ENCODE data around the gene SLC50A1.
A peak's percentile ranks its signal among the peaks of the same experiment; 100 is the strongest.
"Not testable (repeated sequence)": the region's sequence is repeated elsewhere in the genome, so short reads cannot be mapped to it uniquely, and the experiment has no call there.

The SLC50A1 gene

DNA sequence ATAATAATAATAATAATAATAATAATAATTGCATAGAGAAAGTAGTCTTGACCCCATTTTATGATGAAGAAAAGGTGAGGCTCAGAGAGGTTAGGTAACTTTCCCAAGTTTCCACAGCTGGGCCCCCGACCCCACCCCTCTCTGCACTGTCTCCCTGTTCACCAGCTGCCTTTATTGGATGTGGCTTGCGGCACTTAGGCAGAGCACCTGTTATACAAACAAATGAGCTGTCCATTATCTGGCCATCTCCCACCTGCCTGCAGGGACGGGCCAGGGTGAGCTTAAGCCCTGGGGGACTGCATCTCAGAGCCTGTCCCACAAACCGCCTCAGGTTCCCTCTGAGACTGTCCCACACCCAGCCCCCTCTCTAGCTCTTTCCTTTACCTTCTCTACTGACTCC lies 18.0 kb upstream of the SLC50A1 start:
- DNase-seq: no peak

DNA sequence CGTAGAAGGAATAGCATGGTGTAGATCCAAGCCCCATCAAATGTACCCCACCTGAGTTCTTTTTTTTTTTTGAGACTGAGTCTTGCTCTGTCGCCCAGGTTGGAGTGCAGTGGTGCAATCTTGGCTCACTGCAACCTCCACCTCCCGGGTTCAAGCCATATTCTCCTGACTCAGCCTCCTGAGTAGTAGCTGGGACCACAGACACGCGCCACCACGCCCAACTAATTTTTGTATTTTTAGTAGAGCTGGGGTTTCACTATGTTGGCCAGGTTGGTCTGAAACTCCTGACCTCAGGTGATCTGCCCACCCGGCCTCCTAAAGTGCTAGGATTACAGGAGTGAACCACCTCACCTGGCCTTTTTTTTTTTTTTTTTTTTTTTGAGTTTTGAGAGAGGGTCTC lies 17.6 kb upstream of the SLC50A1 start:
- DNase-seq: not testable (repeated sequence)

DNA sequence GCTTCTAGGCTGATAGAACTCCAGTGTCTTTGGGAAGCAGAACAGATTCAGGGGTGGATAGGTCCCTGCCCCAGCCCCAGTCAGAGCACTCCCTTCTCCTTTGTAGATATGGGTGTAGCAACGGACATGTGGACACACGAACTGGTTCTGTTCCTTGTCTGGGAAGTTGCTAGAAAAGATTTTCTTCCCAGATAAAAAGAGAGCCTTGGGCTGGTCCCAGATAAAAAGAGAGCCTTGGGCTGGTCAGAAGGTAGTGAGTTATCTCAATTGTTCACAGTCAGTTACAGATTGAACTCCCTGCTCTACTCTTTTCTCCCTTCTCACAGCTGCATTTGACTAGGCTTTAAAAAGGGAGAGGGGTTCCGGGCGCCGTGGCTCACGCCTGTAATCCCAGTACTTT lies 15.4 kb upstream of the SLC50A1 start:
- no peak for DNase-seq

DNA sequence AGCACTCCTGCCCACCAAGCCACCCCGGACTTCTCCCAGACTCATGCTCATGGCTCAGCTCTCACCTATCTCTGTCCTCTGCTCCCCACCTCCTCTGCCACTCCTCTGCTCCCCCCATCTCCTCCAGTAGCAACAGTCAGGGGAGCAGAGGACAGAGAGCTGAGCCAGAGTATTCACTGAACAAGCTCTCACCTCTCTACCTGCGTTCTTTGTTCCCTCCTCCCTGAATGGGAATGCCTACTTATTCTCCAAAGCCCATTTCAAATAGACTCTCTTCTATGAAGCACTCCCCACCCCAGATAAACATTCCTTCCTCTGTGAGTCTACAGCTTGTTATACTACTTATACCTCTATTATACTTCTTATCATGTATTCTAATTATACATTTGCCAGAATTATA lies 14.4 kb upstream of the SLC50A1 start:
- DNase-seq: no peak

DNA sequence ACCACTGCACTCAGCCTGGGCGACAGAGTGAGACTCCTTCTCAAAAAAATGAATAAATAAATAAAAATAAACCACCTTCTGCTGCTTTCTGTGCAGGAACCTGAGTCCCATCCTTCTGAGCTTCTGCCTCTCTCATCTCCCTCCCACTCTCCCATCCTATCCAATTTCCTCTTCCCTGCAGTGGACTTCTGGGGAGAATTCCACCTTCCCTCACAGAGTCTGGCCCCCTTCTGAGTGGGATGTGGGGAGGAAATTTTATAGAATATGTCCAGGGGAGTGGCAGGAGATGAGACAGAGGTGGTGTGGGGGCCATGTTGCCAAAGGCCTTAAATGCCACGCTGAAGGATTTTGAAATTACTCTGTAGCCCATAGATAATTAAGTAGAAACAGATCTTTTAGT lies 13.3 kb upstream of the SLC50A1 start:
- DNase-seq: no peak

DNA sequence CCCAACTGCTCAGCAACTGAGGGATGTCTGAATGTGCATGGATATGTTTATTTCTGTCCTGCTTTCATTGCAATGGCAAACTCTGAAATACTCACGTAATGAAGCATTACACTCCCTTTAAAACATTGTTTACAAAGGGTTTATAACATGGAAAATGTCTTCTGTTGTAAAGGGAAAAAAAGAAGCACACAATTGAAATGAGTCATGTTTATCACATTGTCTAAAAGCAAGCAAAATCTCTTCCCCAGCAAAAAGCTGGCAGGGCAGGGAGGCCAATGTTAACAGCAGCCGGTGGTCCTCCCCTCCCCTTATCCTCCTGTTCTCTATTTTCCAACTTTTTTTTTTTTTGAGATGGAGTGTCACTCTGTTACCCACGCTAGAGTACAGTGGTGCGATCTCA lies 11.9 kb upstream of the SLC50A1 start:
- DNase-seq: no peak

DNA sequence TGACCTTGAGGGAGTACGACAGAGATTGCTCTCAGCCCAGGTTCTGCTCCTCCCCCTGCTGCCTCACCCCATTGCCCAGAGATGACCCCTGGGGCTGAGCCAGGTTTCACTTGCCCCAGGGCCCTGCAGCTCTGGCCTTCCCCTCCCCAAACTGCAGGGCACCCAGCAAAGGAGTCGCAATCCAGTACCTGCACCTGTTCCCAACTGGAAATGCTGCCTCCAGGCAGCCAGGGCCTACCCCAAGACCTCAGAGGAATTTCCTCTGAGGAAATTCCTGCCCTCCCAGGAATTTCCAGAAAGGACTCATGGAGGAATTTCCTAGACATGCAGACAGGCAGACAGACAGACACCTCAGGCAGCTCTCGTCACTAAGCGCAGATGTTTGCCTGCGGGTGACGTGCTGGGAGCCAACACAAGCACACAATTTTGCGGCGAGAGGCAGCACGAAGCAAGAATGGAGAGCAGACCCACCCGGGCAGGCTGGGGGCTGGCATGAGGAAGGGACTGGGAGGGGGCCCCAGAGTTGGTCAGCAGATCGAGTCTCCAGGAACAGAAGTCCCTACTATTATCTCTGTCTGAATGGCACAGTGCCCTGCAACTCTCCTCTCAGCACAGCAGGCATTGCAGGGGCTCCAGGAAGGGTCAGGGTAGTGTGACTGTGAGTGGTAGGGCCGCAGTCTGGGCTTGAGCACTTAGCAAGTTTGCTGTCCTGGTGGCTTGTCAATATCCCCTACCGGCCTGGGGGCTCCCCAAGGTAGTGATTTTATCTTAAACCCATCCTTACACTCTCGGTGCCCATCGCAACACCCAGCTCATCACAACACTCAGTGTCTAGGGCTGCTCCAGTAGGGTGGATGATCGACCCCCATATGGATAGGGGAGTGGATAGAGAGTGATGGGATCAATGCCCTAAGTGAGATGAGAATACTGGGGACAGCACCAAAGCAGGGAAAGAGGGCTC lies 10.9 kb upstream of the SLC50A1 start:
- no peak for DNase-seq

DNA sequence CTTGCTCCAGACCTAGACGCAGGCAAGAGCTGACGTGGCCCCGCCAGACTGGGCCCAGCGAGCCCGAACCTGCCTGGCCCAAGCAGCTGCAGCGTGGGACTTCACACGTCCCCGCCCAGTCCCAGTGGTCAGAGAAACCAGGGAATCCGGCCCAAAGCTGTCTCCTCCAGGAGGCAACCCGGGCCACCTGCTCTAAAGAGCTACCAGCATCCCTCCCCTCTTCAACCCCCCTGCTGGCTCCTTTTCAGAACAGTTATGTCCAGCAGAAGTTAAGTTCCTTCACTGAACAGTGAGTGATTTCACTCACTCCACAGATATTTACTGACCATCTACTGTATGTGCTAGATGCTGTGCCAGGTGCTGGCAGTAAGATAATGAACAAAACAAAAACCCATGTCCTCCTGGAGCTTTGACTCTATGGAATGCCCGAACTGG lies 10.1 kb upstream of the SLC50A1 start:
- no peak for DNase-seq

DNA sequence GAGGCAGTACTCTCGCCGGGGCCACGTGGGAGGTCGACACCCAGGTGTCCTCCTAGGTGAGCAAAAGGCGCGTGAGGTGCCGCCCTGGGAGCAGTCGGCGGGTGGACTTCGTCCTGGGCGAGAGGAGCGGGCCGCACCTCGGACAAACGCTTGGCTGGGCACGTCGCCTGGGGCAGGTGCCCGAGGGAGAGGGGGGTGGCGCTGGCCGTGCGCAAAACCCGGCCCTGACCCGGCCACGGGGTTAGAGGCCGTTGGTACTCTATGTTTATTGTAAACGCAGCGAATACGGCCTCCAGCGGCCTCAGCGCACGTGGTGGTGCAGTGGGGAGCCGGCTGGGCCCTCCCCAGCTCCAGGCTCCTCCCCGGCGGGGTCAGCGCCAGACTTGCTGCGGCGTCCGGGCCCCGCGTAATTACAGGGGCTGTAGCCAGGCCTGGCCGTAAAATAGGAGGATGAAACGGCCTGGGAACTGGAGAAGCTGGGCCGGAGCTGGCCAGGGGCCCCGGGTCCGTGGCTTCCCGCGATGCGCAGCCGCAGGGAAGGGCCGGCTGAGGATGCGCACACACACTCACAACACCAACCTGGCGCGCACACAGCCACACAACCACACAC lies 9.6 kb upstream of the SLC50A1 start:
- DNase-seq: no peak

DNA sequence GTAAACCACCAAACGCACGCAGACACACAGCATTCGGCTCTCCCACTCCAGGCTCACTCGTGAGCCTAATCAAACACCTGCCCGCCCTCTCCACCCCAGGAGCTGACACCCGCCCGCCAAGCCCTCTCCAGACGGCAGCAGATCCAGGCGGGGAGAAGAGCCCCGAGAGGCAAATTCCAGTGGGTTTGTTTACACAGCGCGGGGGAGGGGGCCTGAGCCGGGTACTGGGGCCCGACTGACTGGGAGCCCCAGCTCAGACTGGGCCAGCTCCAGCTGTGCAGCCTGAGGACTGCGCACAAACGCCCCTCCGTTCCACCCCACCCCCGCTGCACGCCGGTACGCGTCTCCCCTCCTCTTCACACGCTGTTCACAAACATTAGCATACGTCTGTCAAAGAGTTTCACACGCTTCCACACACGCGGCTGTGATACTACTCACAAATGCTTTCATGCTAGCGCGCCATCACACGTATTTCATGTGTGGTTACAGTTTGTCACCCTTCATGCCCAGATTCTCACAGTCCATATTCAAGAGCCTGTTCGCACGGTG lies 9.0 kb upstream of the SLC50A1 start:
- no peak for DNase-seq

DNA sequence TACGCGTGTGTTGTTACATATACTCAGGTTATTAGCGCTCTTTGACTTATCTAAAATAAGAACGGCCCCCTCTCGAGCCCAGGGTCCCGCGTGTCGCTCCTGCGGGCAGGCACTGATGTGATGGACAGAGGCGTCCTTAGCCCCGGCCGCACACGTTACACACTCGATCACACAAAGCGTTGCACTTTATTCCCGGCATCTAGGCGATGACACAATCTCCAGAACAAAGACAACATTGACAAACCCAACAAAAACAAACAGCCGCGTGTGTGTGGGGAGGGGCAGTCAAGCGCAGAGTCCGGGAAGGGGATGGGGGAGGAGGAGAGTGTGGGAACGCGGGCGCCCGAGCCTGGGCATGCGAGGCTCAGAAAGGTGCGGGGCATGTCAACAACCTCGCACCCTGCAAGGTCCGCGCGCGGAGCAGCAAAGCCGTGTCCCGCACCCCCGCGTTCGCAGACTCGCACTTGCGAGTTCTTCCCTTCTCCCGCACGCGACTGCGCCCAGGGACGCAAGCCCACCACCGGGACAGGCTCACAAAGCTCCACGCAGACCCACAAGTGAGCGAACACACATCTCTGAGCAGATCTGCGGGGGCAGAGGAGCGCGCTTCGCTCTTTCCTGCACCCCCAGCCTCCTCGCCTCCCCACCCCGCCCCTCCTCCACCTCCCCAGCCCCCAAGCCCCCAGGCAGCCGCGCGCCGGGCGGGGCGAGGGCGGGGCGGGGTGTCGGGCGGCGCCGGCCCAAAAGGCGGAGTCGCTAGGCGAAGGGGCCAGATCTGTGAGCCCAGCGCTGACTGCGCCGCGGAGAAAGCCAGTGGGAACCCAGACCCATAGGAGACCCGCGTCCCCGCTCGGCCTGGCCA lies 8.3 kb upstream of the SLC50A1 start, which contains the start of gene EFNA1:
TSS of gene EFNA1 (plus strand) at position 772 of the 862 bp plus-strand sequence. CDS start 102 bp downstream, outside the sequence.
- DNase-seq: peak; percentile 32

DNA sequence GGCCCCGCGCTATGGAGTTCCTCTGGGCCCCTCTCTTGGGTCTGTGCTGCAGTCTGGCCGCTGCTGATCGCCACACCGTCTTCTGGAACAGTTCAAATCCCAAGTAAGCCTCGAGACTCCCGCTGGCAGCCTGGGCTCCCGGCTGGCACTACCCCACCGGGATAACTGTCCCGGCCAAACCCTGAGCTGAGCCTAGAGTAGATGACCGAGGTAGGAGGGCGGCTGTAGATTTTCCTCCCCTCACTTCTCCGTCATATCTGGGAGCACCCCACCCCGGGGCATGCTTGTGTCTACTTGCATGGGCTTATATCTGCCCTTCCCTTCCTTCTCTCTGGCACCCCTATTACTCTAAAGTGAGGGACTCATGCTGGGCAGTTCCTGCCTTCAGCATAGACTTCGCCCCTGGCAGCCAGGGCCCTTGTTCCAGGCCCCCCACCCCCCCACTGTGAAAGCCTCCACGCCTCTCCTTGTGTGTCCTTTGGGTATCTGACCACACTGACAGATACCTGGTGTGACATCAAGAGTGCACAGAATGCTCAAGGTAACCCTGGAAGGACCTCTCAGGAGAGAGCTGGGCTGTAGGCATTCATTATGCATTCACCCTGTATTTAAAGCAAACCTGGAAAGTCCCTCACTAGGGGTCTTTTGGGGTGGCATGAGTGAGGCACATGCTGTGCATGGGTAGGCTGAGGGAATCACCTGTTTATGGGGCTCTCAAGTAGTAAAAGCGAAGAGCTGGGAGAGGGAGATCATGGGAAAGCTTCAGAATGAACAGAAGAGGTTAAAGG lies 7.5 kb upstream of the SLC50A1 start:
- DNase-seq: no peak

DNA sequence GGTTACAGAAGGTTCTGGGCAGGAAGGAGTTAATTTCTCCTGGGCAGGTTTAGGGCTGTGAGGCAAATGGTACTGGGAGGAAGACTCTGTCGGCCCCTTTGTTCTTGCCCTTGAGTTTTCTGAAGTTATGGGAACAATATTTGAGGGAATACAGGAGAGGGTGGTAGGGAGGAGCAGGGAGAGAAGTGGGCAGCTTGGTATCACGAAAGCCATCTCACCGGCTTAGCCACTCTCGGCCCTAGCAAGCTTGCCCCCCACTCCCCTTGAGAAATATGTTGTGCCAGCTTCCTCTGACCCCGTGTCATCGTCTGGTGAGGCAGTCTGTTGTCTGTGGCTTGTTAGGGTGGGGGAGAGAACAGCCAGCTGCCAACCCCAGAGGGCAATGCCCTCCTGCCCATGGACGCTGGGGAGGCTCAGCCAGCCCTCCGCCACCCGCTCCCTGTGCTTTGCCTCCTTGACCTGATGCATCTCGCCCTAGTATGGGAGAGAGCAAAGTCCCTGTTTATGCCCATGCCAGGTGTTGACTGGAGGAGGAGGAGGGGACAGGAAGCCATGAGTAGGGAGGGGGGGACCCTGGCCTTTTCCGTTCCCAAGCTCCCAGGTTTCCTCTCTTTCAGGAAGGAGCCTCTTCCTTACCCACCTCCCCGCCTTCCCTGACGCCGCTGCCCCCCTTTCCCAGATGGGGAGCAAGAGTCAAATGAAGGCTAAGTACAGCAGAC lies 6.7 kb upstream of the SLC50A1 start:
- DNase-seq: no peak

DNA sequence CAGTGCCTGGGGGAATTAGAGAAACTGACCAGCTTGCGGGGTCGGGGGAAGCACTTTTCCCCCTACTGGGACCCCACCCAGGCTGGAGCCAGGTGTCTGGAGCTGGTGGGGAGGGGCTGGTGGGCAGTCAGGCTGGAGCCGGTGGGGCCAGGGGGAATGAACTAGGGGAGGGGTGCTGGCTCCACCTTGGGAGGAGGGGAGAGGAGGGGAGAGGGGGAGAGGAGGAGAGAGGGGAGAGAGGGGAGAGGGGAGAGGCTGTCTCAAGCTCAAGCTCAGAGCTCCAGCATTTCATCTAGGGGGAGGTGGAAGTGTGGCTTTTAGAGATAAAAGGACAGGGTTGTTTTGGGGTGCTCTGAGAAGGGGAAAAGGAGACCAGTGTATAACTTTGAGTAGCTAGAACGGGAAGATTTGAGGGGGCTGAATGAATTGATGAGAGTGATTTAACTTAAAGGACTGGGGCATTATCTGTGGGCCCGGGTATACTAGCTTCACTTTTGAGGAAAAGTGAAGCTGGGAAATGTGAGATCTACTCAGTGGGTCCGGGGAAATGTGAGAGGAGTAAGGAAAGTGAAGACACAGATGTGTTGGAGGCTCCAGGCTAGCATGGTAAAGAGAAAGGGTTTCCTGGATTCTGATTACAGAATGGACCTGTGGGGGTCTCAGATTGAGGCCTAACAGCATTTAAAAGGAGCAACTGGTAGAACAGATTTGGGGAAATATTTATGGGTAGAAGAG lies 5.2 kb upstream of the SLC50A1 start:
- DNase-seq: no peak

DNA sequence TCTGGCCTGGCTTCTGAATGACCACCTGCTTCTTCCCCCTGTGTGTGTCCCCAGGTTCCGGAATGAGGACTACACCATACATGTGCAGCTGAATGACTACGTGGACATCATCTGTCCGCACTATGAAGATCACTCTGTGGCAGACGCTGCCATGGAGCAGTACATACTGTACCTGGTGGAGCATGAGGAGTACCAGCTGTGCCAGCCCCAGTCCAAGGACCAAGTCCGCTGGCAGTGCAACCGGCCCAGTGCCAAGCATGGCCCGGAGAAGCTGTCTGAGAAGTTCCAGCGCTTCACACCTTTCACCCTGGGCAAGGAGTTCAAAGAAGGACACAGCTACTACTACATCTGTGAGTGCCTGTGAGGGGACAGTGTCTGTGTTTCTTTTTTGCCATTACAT lies 4.4 kb upstream of the SLC50A1 start:
- no peak for DNase-seq

DNA sequence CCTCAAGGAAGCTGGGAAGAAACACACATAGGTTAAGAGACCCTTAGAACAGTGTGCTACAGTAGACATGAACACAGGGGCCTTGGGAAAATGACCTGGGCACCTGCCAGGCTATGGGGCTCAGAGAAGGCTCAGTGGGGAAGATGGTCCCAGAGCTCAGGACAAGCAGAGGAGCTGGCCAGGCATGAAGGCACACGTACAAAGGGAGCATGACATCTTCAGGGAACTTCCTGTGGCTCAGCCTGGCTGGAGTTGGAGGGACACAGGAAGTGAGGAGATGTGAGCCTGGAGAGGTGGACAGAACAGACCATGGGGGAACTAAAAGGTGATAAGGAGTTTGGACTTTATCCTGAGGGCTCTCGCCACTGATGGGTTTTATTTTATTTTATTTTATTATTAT lies 3.8 kb upstream of the SLC50A1 start:
- no peak for DNase-seq

DNA sequence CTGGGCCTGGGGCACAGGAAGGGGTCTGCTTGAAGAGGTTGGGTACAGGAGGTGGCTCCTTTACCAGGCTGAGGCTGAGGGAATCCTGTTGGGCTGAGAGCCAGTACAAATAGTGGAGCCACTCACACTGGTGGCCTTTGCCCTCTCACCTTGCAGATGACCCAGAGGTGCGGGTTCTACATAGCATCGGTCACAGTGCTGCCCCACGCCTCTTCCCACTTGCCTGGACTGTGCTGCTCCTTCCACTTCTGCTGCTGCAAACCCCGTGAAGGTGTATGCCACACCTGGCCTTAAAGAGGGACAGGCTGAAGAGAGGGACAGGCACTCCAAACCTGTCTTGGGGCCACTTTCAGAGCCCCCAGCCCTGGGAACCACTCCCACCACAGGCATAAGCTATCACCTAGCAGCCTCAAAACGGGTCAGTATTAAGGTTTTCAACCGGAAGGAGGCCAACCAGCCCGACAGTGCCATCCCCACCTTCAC lies 1.8 kb upstream of the SLC50A1 start:
- no peak for DNase-seq

DNA sequence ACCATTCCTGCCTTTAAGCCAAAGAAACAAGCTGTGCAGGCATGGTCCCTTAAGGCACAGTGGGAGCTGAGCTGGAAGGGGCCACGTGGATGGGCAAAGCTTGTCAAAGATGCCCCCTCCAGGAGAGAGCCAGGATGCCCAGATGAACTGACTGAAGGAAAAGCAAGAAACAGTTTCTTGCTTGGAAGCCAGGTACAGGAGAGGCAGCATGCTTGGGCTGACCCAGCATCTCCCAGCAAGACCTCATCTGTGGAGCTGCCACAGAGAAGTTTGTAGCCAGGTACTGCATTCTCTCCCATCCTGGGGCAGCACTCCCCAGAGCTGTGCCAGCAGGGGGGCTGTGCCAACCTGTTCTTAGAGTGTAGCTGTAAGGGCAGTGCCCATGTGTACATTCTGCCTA lies 1.3 kb upstream of the SLC50A1 start:
- no peak for DNase-seq

DNA sequence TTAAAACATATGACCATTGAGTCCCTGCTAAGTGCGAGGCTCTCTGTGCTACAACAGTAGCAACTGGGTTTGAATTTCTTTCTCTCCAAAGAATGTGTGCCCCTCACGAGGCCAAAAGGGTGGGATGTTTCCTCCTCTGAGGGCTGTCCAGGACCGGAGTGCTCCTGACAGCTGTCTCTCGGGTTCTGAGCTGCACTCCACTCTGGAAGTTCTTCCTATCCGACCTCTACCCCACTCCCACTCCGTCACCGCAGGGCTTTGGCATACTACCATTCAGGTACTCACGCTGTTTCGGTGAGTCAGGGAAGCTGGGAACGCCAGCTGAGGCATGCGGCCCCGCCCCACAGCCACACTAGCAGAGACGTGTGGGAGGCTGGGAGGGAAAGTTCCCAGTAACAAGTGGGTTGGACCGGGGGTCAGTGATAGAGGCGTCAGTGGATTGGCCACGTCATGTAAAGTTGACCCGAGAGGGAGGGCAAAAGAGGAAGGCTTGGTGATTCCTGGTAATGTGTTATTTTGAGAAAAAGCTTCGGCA lies 705 bp upstream of the SLC50A1 start:
- DNase-seq: peak; percentile 75

DNA sequence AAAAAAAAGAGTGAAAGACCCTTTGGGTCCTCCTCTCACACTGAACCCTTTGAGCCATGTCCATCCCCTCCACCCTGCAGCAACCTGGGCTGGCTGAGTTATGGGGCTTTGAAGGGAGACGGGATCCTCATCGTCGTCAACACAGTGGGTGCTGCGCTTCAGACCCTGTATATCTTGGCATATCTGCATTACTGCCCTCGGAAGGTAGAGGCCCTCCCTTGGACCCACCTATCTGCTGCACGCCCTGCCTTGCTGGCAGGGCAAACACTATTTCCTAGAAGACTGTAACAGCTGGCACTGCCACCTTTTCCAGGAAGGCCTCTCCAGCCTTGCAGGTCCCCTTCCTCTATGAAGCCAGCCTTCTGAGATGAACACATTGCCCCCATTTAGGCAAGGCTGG lies 1.1 kb downstream of the SLC50A1 start:
- peak; percentile 54 for DNase-seq

Measured in CD4-positive, alpha-beta T cell treated with Interleukin-15 for 1 hour (primary cell).